Endometrial microvascular endothelial cells (primary cell): ENCODE measurements around the gene RNF222. TPM values are rescaled to one million over a fixed set of nuclear protein-coding genes. Genes with fewer than 3 reads are reported as not detected.
"Not testable (repeated sequence)": the region's sequence is repeated elsewhere in the genome, so short reads cannot be mapped to it uniquely, and the experiment has no call there.

ENCODE experiments used
- in situ Hi-C: cut with HindIII; loops from 2 replicates; pipeline ENCODE4 v1.10.0; 2017; ENCODE audit warnings: low sequenced_read_pairs, low pct_unique_long_range_greater_than_20kb; ENCODE audit errors: inconsistent ontology term
- total RNA-seq: library from RNA; depleted of rRNA; stranded (reverse); fragments of >200 nt; gene quantifications from one replicate; pipeline ENCODE4 v1.2.3, GENCODE V29; 2015; ENCODE audit errors: inconsistent ontology term

Gene RNF222
- total RNA-seq, 1 donor from 2014 or later = not detected

DNA sequence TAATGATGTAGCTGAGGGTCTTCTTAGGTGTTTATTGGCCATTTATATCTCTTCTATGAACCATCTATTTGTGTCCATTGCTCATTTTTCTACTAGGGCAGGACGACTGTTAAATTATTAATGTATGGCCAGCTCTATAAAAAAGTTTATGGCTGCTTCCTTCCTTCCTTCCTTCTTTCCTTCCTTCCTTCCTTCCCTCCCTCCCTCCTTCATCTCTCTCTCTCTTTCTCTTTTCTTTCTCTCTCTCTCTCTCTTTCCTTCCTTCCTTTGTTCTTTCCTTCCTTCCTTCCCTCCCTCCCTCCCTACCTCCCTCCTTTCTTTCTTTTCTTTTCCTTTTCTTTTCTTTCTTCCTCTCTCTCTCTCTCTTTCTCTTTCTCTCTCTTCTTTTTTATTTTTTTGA lies 20.8 kb upstream of the RNF222 start:
- in situ Hi-C loops = no loop called here

DNA sequence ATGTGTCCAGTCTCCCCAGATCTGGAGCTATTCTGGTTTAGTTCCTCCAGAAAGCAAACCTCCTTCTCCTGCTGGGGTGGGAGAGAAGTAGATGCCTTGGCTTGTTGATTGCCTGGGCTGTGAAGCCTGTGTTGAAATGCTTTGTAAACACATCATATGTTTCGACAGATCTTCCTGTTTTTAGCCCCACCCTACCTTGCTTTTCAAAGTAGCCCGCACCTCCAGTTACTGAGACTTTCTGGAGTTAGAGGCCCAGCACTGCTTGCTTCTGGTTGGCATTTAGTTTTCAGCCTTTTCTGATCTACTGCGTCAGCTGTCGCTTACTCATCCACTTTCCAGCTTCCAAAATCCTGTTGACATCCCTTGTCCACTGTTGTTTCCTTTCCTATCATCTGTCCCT lies 20.2 kb upstream of the RNF222 start:
- in situ Hi-C loops = no loop called here

DNA sequence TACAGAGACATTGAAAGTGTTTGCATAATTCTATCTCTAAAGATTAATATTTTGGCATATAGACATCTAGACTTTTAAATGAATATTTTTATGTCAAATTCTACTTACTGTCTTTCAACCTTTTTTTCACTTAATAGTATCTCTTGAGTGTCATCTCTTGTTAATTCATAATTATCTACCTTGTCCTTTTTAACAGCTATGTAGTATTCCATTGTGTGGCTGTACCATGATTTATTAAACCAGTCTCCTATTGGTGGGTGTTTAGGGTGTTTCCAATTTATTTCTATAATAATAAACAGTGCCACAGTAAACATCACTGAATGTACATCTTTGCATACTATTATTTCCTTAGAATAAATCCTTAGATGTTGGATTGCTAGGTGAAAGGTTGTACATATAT lies 16.3 kb upstream of the RNF222 start:
- in situ Hi-C loops = no loop called here

DNA sequence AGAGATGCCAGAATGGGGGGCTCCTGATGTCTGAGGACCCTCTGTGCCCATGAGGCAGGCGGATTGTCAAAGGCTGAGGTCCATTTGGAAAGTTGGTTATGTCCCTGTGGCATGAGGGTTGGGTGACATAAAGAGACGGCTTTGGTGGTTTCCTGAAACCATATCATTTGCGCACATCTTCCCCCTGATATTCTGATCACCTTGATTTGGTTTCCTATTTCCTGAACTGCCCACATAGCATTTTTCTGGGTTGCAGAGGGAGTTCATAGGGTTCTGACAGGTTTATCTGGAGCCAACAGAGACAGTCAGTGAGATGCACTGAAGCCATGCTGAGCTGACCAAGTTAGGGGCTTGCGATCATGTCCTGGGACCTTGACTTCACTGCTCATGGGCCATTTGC lies 15.7 kb upstream of the RNF222 start:
- in situ Hi-C loops = no loop called here

DNA sequence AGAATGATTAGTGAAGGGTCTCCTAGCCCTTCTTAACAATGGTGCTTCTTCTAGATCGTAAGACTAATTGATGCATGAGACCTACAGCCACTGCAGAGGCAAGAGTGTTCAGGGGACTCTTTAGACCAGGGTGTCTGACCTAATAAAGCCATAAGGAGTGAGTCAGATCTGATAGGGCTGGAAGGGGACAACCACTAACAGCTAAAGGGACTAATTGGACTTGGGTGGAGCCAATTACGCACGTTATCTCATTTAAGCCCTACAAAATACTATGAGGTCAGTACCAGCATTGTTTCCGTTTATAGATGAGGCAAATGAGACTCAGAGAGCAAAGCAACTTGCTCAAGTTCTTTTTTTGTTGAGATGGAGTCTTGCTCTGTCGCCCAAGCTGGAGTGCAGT lies 14.5 kb upstream of the RNF222 start:
- in situ Hi-C loops = no loop called here

DNA sequence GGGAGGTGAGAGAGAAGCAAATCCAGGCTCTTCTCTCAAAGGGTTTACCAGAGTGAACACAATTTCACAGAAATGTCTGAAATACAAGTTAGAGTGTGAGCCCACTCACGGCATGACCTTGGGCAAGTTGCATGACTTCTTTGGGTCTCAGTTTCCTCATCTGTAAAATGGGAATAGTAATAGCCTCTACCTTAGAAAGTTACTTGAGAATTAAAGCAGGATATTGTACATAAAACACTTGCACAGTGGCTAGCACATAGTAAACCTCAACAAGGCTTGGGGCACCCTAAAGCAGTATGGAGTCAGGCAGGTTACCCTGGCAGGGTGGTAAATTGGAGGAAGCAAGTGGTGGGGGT lies 13.2 kb upstream of the RNF222 start:
- in situ Hi-C loops = no loop called here

GRCh38 chr17:8409966-8410882 lies 12.6 kb upstream of the RNF222 start:
- in situ Hi-C loops = no loop called here

- in situ Hi-C loops = no loop called here
Measured at GRCh38 chr17:8408371-8408770, 10.7 kb upstream of the RNF222 start.

GRCh38 chr17:8406174-8406573 lies 8.5 kb upstream of the RNF222 start:
- in situ Hi-C loops = no loop called here

DNA sequence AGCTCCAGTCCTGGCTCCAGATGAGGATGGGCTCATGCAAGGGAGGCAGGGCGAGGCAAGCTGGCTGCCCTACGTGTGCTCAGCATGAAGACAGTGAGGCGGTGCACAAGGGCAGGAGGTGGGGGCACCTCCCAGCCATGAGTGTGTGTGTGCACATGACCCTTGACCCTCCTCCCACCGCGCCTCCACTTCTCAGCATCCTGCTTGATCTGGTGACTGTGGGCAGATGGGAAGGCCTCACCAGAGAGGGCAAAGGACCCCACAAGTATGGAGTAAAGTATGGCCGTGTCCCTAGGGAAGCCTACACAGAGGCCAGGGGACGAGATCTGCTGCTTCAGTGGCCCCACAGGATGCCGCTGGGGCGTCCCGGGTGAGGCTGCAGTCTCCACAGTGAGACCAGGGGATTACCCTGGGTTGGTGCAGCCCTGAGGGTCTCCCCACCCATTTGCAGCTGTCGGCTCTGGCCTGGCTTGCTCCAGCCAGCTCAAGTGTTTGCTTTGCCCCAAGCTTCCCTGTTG lies 7.9 kb upstream of the RNF222 start:
- in situ Hi-C loops = no loop called here

- in situ Hi-C loops = no loop called here
Measured at GRCh38 chr17:8402921-8403536, 5.4 kb upstream of the RNF222 start.

DNA sequence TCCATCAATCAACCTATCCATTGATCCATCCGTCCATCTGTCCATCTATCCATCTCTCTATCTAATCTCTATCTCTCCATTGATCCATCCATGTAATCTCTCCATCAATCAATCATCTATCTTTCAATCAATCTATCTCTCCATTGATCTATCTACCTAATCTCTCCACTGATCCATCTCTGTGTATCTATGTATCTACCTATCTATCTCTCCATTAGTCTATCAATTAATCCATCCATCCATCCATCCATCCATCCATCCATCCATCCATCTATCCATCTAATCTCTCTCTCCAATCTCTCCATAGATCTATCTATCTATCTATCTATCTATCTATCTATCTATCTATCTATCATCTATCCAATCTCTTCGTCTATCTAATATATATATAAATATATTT lies 3.5 kb upstream of the RNF222 start:
- in situ Hi-C loops = no loop called here

GRCh38 chr17:8398980-8399379 lies 1.4 kb upstream of the RNF222 start:
- in situ Hi-C loops = no loop called here

GRCh38 chr17:8394497-8394896 lies 3.1 kb downstream of the RNF222 start:
- in situ Hi-C loops = not testable (repeated sequence)

- in situ Hi-C loops = no loop called here
Measured at GRCh38 chr17:8393470-8394231, 4.0 kb downstream of the RNF222 start.

GRCh38 chr17:8392674-8393469 lies 4.8 kb downstream of the RNF222 start:
- in situ Hi-C loops = no loop called here

DNA sequence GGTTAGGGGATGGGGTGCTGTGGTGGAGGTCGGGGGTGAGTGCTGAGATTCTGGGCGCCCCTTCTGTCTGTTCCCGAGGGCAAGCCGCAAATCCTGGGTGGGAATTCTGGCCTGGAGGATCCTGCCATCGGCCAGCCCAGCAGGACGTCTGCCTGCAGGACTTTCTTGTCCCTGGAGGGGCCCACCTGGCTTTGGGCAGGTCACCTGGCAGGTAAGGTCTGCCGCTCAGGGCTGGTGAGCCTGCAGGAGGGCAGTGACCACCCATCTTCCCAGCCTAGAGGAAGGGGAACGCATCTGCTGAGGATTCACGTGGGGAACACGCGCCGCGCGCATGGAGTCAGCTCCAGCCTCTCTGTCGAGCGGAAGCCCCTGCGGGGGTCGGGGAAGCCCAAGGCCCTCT lies 5.4 kb downstream of the RNF222 start:
- in situ Hi-C loops = no loop called here

DNA sequence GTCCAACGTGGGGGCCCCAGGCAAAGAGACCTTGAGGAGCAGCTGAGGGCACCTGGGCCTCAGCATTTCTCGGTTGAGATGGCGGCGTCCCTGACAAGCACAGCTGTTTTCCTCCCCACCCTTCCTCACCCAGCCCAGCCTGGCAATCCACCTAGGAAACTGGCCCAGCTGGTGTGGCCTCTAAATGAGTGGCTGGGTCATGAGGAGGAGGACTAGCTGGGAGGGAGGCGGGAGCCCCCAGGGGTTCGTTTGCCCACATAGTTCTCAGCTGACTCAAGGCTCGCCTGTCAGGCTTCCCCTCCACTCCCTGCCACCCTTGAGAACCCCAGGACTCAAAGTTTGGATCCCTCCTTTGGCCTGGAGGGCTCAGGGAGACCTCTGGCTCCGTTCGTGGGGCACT lies 5.9 kb downstream of the RNF222 start:
- in situ Hi-C loops = no loop called here
